Adrenal gland (tissue), 12 donors: ENCODE data around the gene MDK. TPM values are rescaled to one million over a fixed set of nuclear protein-coding genes. Genes with fewer than 3 reads are reported as not detected.

Experiments
- DNase-seq, 7 donors: peaks; one replicate each; pipeline ENCODE4 v3.0.0-alpha.2; 2019 to 2020
- H3K27ac ChIP-seq, 5 donors: fragments of 200-600 bp; sonication (generic) in 4 of 5; 1 replicate in 3 of 5; 2 replicates in 2 of 5; pipeline versions ENCODE4 v1.5.1 to v1.8.0; 2016 to 2020; ENCODE audit warnings: mild to moderate bottlenecking in 1 of 5
- H3K27me3 ChIP-seq: fragments of 200-600 bp; 2 replicates; pipeline ENCODE4 v1.8.0; 2021
- H3K36me3 ChIP-seq, 2 donors: fragments of 200-600 bp; replicated peaks in 1 of 2; 1 replicate in 1 of 2; 2 replicates in 1 of 2; pipeline versions ENCODE4 v1.5.1 to v1.8.0; 2018 to 2022
- H3K4me1 ChIP-seq, 2 donors: fragments of 200-600 bp; replicated peaks in 1 of 2; 1 replicate in 1 of 2; 2 replicates in 1 of 2; pipeline versions ENCODE4 v1.5.1 to v1.8.0; 2018 to 2021
- H3K4me3 ChIP-seq, 4 donors: fragments of 200-600 bp; sonication (generic) in 3 of 4; one replicate each; pipeline ENCODE4 v1.5.1; 2016 to 2018
- H3K9me3 ChIP-seq, 3 donors: fragments of 200-600 bp; sonication (generic) in 1 of 3; replicated peaks in 1 of 3; 1 replicate in 2 of 3; 2 replicates in 1 of 3; pipeline versions ENCODE4 v1.5.1 to v1.8.0; 2016 to 2021
- POLR2A ChIP-seq, 2 donors: fragments of 450-650 bp; IDR thresholded peaks; one replicate each; pipeline ENCODE4 v1.6.1; 2017; ENCODE audit warnings: antibody characterized with exemption in 2 of 2, mild to moderate bottlenecking in 2 of 2, moderate library complexity in 1 of 2
- WGBS, 4 donors: extraction: QIAGEN DNeasy Blood & Tissue Kit in 2 of 4; methylation state at CpG; one replicate each; pipeline versions ENCODE4 v1.1.5 to v1.1.7; 2013 to 2017; 5-methylcytosine and 5-hydroxymethylcytosine counted together
- intact Hi-C, 2 donors: fragments of 100-400 bp; cut with DNase I; formaldehyde crosslinking; loops; one replicate each; pipeline versions ENCODE4 v1.14.1 to v1.15.0; 2022 to 2023
- polyA plus RNA-seq, 3 donors: library from polyadenylated mRNA; stranded (reverse); fragments of 200-250 nt in 2 of 3; fragments of 350-450 nt in 1 of 3; fragmentation: Illumina TruSeq in 1 of 3; extraction: RNeasy Lipid Tissue Mini Kit (QIAGEN cat#74804) in 1 of 3; gene quantifications; one replicate each; pipeline ENCODE4 v1.2.3, GENCODE V29; 2013 to 2014
- total RNA-seq, 9 donors: library from RNA; depleted of rRNA in 4 of 9; stranded (reverse); fragments of >200 nt in 4 of 9; fragments of 120-200 nt in 1 of 9; fragmentation: NEBNext Ultra II Directional in 1 of 9; extraction: Animal tissue kit (Norgen Biotek cat#: 25700) in 1 of 9; gene quantifications; one replicate each; pipeline versions ENCODE4 v1.1.0 to v1.2.4, GENCODE V29; 2013 to 2023
- TF ChIP-seq, protein P1 (sequence below), 6 experiments: fragments of 450-650 bp in 4 of 6; fragments of 200-600 bp in 2 of 6; sonication (generic) in 1 of 6; IDR thresholded peaks; 1 replicate in 5 of 6; 2 replicates in 1 of 6; pipeline versions ENCODE4 v1.5.1 to v1.8.0; 2016 to 2021; ENCODE audit warnings: antibody characterized with exemption in 6 of 6, mild to moderate bottlenecking in 2 of 6, moderate library complexity in 1 of 6
- donor health status: healthy with polysubstance abuse.
- donor health status: Bipolar disorder and iron deficiency.
- donor health status: DM: yes; HTN: yes; CAD: no.
- donor health status: DM: no; HTN: no; CAD: no.
- donor health status: DM: no; HTN: no; CAD: no.
- donor health status: DM: yes; HTN: yes; CAD: no.

Gene MDK
- total and polyA plus RNA-seq, 12 donors: 73.4 to 635 (median 128) TPM

DNA sequence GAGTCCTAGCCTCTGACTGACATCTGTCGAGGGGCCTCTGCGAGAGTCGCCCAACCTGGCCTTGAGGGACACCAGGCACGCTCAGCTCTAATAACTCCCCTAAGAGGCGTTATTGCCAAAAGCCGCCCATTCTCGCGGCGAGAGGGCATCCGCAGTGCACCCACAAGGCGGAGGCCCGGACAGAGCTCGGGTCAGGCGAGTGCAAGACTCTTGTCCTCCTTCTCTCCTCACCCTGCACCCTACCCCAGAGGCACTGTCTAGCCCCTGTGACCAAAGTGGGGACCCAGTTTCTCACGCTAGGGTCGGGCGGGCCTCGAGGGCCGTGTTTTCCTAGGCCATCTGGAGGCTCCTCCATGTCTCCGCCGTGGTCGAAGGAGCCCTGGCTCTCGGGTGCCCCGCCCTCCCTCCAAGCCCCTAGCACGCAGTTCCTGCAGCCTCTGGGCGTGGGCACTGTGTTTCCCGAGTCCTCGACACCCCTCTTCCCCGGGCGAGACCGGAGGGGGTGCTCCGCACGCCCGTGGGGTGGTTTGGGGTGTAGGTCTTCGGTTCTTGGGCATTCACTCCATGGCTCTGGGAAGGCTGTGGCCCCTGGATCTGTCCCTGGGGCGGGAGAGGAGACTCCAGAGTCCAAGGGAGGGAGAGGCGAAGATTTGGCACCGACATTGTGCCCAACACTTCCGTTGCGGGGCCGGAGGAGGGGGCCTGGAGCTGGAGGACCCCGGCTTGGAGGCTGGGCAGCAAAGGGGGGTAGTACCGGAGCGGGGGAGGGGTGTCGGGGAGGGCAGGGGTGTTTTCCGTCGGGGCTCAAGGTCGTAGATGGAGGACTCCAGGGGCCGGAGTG is 9.1 kb downstream of the MDK start:
- H3K4me1 ChIP-seq: peaks cover 19 to 40% of the 10 kb centered on the region in 2 donors
- DNase-seq: peak in 2 of 7 donors; percentile 24 to 57
- 16 to 26% (median 18%) methylated on average over 12 to 49 of the region's 49 CpGs for WGBS, 4 donors
- no peaks in the 10 kb centered on the region for H3K36me3 ChIP-seq
- peaks cover 19% of the 10 kb centered on the region for H3K27me3 ChIP-seq
- H3K9me3 ChIP-seq: no peaks in the 10 kb centered on the region
- no peak overlapping the region for H3K27ac ChIP-seq
- intact Hi-C loops: loop anchor here in 1 of 2 donors (10.0 kb wide), 1 partner anchor 74 kb away; no protein-coding TSS in a partner anchor
- H3K4me3 ChIP-seq: no peak overlapping the region
- TF ChIP-seq POLR2A (IDR thresholded peaks at IDR 0.05): no peak
- TF ChIP-seq, protein P1, sequence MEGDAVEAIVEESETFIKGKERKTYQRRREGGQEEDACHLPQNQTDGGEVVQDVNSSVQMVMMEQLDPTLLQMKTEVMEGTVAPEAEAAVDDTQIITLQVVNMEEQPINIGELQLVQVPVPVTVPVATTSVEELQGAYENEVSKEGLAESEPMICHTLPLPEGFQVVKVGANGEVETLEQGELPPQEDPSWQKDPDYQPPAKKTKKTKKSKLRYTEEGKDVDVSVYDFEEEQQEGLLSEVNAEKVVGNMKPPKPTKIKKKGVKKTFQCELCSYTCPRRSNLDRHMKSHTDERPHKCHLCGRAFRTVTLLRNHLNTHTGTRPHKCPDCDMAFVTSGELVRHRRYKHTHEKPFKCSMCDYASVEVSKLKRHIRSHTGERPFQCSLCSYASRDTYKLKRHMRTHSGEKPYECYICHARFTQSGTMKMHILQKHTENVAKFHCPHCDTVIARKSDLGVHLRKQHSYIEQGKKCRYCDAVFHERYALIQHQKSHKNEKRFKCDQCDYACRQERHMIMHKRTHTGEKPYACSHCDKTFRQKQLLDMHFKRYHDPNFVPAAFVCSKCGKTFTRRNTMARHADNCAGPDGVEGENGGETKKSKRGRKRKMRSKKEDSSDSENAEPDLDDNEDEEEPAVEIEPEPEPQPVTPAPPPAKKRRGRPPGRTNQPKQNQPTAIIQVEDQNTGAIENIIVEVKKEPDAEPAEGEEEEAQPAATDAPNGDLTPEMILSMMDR (IDR thresholded peaks at IDR 0.05): no peak

DNA sequence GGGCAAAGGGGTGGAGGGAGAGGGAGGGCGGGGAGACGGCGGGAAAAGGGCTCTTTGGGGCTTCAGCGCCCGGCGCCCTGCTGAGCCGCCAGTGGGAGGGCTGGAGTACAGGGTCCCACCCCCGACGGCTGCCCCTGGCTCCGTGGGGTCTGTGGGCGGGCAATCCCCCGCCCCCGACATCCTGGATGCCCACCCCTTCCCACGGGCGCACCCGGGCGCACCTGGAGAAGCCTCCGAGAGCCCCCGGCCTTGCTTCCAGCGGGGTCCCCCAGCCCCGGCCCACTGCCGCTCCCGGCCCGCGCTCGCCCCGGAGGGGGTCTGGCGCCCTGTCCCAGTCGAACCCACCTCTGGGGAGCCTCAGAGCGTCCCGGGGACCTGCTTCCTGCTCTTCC is 9.7 kb downstream of the MDK start:
- TF ChIP-seq, protein P1 (IDR thresholded peaks at IDR 0.05): no peak
- TF ChIP-seq POLR2A (IDR thresholded peaks at IDR 0.05): no peak
- intact Hi-C loops: loop anchor here in 1 of 2 donors (10.0 kb wide), 1 partner anchor 74 kb away; no protein-coding TSS in a partner anchor
- H3K27me3 ChIP-seq: peaks cover 19% of the 10 kb centered on the region
- peak overlapping the region in 1 of 4 donors; percentile 61 for H3K4me3 ChIP-seq
- H3K36me3 ChIP-seq: peaks cover 0 to 1% of the 10 kb centered on the region in 2 donors
- H3K27ac ChIP-seq: no peak overlapping the region
- H3K4me1 ChIP-seq: peaks cover 19 to 40% of the 10 kb centered on the region in 2 donors
- no peaks in the 10 kb centered on the region for H3K9me3 ChIP-seq
- no peak for DNase-seq
- WGBS, 4 donors: 0 to 6% (median 1%) methylated on average over 4 to 30 of the region's 31 CpGs; no CpG with 5 or more reads in 1 of the 4 donors

DNA sequence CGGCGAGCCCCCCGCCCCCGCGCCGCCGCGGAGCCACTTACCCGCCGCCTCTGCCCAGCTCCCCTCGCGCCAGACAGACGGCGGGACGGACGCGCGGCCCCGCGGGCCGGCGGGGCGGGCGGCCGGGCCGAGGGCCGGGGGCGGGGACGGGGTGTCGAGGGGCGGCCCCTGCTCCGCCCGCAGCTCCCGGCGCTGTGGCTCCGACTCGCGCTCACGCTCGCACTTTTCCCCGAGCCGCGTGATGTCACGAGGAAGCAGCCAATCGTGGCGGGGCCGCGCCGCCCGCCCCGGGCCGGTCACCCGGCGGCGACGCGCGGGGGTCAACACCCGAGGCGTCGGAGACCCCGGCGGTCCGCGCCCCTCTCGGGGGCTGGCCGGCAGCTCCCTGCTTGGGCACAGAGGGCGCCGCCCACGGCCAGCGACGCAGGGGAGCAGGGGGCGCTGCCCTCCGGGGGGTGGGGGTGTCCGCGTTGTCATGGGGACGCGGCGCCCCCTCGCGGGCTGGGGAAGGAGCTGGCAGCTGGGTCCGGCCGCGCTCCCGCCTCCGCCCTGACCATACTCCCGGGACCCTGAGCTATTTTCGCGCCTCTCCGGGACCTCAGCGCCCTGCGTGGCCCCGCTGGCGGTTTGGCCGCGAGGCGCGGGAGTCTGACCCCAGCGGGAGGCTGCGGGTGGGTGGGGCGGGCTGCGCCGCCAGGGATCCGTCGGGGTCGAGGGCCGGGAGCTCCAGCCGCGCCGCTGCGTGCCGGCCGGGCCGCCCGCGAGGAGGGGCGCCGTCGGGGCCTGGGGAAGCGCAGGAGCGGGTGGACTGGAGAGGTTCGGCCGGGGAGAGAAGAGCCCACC is 10.3 kb downstream of the MDK start, which contains the start of gene CHRM4:
Gene CHRM4 (minus strand): TSS at position 199 of the 843 bp plus-strand sequence. CDS start 5,219 bp downstream, outside the sequence.
- Histone ChIP-seq H3K27ac (no peak within 1 kb of the TSS), H3K4me3 (peak within 1 kb of the TSS in 2 of 4 donors; percentile 22 to 61)
- intact Hi-C loops: loop anchor here in 1 of 2 donors (10.0 kb wide), 1 partner anchor 73 kb away; no protein-coding TSS in a partner anchor

More for the DNA sequence above, 10.3 kb downstream of the MDK start, which contains the start of gene CHRM4:
- DNase-seq: peak in 2 of 7 donors; percentile 54 to 77
- peaks cover 0 to 7% of the 10 kb centered on the region in 2 donors for H3K36me3 ChIP-seq
- WGBS, 4 donors: 0 to 1% (median 1%) methylated on average over 14 to 123 of the region's 123 CpGs; no CpG with 5 or more reads in 1 of the 4 donors
- H3K27me3 ChIP-seq: peaks cover 19% of the 10 kb centered on the region
- TF ChIP-seq POLR2A (IDR thresholded peaks at IDR 0.05): no peak
- TF ChIP-seq, protein P1 (IDR thresholded peaks at IDR 0.05): peak in 3 of 6 experiments; percentile 23 to 28 (median 26)
- peaks cover 19 to 40% of the 10 kb centered on the region in 2 donors for H3K4me1 ChIP-seq
- no peaks in the 10 kb centered on the region for H3K9me3 ChIP-seq
